ENCODE data around the gene TTC6.

TTC6 gene

DNA sequence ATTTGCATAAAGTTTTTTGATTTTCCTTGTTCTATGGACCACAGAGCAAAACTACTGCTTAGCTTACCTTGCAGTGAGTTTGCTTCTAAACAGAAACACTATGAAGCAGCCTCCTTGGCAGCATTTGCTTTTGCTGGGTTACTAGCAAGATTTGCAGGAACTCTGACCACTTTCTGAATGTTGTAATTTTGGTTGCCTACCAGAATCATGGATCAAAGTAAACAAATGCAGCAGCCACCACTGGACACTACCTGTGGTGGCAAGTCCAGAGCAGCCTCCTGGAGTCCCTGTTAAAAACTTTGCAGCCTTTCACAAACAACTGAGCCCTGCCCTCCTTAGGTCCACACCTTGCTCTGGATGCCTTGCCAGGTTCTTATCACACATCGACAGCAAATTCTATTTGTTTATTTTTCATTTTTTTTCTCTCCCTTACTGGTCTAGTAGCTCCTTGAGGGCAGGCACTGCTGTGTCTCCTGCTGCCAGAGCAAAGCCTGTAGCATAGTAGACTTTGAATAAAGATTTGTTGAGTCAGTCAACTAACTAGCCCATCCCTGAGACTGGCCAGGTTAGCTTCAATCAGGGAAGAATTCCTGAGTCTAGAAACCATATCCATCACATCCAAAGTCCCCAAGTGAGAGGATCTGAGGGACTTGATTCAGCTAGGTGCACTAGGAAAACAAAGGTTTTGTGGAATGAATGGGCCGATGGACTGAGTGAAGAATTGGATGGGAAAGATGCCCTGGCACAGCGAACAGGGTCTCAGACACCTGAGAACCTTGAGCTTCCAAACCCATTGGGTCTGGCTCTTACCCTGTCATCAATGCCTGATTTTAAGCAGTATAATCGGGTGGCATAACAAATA lies 5.7 kb downstream of the TTC6 start:
- no peak for TF ChIP-seq SPI1 (IDR thresholded peaks at IDR 0.05; ENCODE audit: borderline replicate concordance, low read depth)
- TF ChIP-seq POLR2AphosphoS5 (IDR thresholded peaks at IDR 0.05; ENCODE audit: low read depth): no peak
- TF ChIP-seq, protein P1, sequence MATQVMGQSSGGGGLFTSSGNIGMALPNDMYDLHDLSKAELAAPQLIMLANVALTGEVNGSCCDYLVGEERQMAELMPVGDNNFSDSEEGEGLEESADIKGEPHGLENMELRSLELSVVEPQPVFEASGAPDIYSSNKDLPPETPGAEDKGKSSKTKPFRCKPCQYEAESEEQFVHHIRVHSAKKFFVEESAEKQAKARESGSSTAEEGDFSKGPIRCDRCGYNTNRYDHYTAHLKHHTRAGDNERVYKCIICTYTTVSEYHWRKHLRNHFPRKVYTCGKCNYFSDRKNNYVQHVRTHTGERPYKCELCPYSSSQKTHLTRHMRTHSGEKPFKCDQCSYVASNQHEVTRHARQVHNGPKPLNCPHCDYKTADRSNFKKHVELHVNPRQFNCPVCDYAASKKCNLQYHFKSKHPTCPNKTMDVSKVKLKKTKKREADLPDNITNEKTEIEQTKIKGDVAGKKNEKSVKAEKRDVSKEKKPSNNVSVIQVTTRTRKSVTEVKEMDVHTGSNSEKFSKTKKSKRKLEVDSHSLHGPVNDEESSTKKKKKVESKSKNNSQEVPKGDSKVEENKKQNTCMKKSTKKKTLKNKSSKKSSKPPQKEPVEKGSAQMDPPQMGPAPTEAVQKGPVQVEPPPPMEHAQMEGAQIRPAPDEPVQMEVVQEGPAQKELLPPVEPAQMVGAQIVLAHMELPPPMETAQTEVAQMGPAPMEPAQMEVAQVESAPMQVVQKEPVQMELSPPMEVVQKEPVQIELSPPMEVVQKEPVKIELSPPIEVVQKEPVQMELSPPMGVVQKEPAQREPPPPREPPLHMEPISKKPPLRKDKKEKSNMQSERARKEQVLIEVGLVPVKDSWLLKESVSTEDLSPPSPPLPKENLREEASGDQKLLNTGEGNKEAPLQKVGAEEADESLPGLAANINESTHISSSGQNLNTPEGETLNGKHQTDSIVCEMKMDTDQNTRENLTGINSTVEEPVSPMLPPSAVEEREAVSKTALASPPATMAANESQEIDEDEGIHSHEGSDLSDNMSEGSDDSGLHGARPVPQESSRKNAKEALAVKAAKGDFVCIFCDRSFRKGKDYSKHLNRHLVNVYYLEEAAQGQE (IDR thresholded peaks at IDR 0.05; ENCODE audit: insufficient replicate concordance, low read depth): no peak
- TF ChIP-seq, protein P2, sequence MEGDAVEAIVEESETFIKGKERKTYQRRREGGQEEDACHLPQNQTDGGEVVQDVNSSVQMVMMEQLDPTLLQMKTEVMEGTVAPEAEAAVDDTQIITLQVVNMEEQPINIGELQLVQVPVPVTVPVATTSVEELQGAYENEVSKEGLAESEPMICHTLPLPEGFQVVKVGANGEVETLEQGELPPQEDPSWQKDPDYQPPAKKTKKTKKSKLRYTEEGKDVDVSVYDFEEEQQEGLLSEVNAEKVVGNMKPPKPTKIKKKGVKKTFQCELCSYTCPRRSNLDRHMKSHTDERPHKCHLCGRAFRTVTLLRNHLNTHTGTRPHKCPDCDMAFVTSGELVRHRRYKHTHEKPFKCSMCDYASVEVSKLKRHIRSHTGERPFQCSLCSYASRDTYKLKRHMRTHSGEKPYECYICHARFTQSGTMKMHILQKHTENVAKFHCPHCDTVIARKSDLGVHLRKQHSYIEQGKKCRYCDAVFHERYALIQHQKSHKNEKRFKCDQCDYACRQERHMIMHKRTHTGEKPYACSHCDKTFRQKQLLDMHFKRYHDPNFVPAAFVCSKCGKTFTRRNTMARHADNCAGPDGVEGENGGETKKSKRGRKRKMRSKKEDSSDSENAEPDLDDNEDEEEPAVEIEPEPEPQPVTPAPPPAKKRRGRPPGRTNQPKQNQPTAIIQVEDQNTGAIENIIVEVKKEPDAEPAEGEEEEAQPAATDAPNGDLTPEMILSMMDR (IDR thresholded peaks at IDR 0.05; ENCODE audit: insufficient read depth, low read length): no peak
- TF ChIP-seq GABPA (IDR thresholded peaks at IDR 0.05; ENCODE audit: low read depth): no peak
- H3K27ac ChIP-seq (replicated peaks): no peak overlapping the region
- H3K4me3 ChIP-seq (replicated peaks; ENCODE audit: insufficient read depth, low read length): no peak overlapping the region
- DNase-seq (ENCODE audit: low read depth in 1 of 2, low spot score in 1 of 2): no peak
- H3K27me3 ChIP-seq (ENCODE audit: insufficient read depth, poor library complexity, severe bottlenecking): peaks cover 53% of the 10 kb centered on the region

DNA sequence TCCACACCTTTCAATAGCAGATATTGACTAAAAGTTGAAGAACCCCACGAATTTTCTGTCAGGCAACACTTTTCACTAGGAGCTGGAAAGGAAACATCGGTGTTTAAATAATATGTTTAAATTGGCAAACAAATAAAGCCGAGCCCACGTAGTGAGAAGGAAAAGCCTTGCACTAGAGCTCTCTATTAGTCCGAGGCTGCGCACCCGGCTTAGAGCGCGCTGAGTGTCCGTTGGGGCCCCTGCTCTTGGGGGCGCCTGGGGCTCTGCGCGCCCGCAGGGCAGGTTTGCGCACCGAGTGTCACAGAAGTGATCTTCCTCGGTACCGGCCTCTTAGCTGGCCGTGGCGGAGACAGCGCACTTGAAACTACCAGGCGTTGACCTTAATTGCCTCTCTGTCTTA lies 6.4 kb downstream of the TTC6 start:
- no peak for DNase-seq (ENCODE audit: low read depth in 1 of 2, low spot score in 1 of 2)
- Histone ChIP-seq H3K4me3 (replicated peaks; ENCODE audit: insufficient read depth, low read length) (no peak overlapping the region), H3K27ac (replicated peaks) (no peak overlapping the region), H3K27me3 (ENCODE audit: insufficient read depth, poor library complexity, severe bottlenecking) (peaks cover 49% of the 10 kb centered on the region)
- TF ChIP-seq SPI1 (IDR thresholded peaks at IDR 0.05; ENCODE audit: borderline replicate concordance, low read depth) (no peak), POLR2AphosphoS5 (IDR thresholded peaks at IDR 0.05; ENCODE audit: low read depth) (no peak), GABPA (IDR thresholded peaks at IDR 0.05; ENCODE audit: low read depth) (no peak)
- TF ChIP-seq, protein P1 (IDR thresholded peaks at IDR 0.05; ENCODE audit: insufficient replicate concordance, low read depth): no peak
- TF ChIP-seq, protein P2 (IDR thresholded peaks at IDR 0.05; ENCODE audit: insufficient read depth, low read length): no peak

DNA sequence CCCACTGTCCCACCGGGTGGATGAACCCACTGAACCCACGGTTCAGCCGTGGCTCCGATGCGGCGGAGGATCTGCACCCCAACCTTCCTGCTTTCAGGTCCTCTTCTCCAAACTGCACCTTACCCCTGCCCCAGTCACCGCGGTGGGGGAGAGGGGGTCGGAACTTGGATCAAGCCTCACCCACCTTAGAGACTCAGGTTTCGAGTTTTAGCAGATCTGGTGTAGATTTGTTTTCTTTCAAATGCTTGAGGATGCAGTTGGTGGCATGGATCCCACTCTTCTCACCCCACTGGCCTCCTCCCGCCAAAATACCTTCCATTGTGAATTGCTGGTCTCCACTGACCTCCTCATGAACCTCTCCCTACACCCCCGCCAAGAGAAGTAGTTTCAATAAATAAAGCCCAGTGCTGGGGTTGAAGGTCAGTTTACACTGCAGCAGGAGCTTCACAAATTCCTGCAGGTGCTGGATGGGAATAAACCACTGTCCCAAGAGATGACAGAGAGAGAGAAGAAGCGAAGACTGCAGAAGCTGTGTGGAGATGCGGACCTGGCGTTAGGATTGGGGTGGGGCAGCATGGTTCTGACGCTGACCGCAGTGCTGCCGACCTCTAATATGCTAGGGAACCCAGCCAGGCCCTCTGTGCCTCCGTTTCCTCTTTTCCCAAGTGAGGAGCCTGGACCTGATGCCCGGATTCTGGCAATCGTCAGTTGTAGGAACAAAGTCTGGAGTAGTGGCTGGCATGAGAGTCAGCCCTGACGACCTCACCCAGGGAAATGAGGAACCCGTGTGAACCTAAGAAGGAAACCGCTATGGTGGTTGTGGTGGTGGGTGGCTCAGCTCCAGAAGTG lies 7.4 kb downstream of the TTC6 start:
- Histone ChIP-seq H3K27ac (replicated peaks) (no peak overlapping the region), H3K4me3 (replicated peaks; ENCODE audit: insufficient read depth, low read length) (no peak overlapping the region), H3K27me3 (ENCODE audit: insufficient read depth, poor library complexity, severe bottlenecking) (peaks cover 39% of the 10 kb centered on the region)
- DNase-seq (ENCODE audit: low read depth in 1 of 2, low spot score in 1 of 2): no peak
- TF ChIP-seq POLR2AphosphoS5 (IDR thresholded peaks at IDR 0.05; ENCODE audit: low read depth) (no peak), SPI1 (IDR thresholded peaks at IDR 0.05; ENCODE audit: borderline replicate concordance, low read depth) (peak; percentile 70; the same call in 1 of the 2 replicates)
- TF ChIP-seq, protein P1 (IDR thresholded peaks at IDR 0.05; ENCODE audit: insufficient replicate concordance, low read depth): no peak
